Smooth muscle cell (in vitro differentiated cells): ENCODE measurements around the gene TFB2M. TPM values are rescaled to one million over a fixed set of nuclear protein-coding genes. Genes with fewer than 3 reads are reported as not detected.
"Not testable (repeated sequence)": the region's sequence is repeated elsewhere in the genome, so short reads cannot be mapped to it uniquely, and the experiment has no call there.

Experiments
- DNase-seq: peaks from one replicate; lab custom pipeline; 2025; ENCODE audit not compliant: unreplicated experiment; lab: John Stamatoyannopoulos, UW
- H2AFZ ChIP-seq: fragments of 200-600 bp; sonication (generic); 2 replicates; pipeline ENCODE4 v1.6.0; 2016; ENCODE audit warnings: antibody characterized with exemption, low read depth, mild to moderate bottlenecking
- H3F3A ChIP-seq: fragments of 200-600 bp; sonication (generic); 2 replicates; pipeline ENCODE4 v1.6.0; 2017; ENCODE audit warnings: antibody characterized with exemption, low read depth
- H3K27ac ChIP-seq: fragments of 200-600 bp; sonication (generic); 2 replicates; pipeline ENCODE4 v1.5.1; 2016; ENCODE audit warnings: low read depth, mild to moderate bottlenecking
- H3K27me3 ChIP-seq: fragments of 200-600 bp; sonication (generic); 2 replicates; pipeline ENCODE4 v1.6.1; 2016; ENCODE audit warnings: low read depth, mild to moderate bottlenecking
- H3K36me3 ChIP-seq: fragments of 200-600 bp; sonication (generic); 2 replicates; pipeline ENCODE4 v1.5.1; 2016; ENCODE audit warnings: low read depth
- H3K4me1 ChIP-seq: fragments of 200-600 bp; sonication (generic); 2 replicates; pipeline ENCODE4 v1.5.1; 2016; ENCODE audit warnings: low read depth
- H3K4me2 ChIP-seq: fragments of 200-600 bp; sonication (generic); 2 replicates; pipeline ENCODE4 v1.6.0; 2016; ENCODE audit warnings: mild to moderate bottlenecking
- H3K4me3 ChIP-seq: fragments of 200-600 bp; sonication (generic); 2 replicates; pipeline ENCODE4 v1.5.1; 2016; ENCODE audit warnings: mild to moderate bottlenecking
- H3K79me2 ChIP-seq: fragments of 200-600 bp; sonication (generic); 2 replicates; pipeline ENCODE4 v1.6.0; 2016; ENCODE audit warnings: low read depth, mild to moderate bottlenecking
- H3K9ac ChIP-seq: fragments of 200-600 bp; sonication (generic); 2 replicates; pipeline ENCODE4 v1.6.0; 2016; ENCODE audit warnings: low read depth
- H3K9me3 ChIP-seq: fragments of 200-600 bp; sonication (generic); replicated peaks from 2 replicates; pipeline ENCODE4 v1.5.1; 2016; ENCODE audit warnings: low read depth
- H4K20me1 ChIP-seq: fragments of 200-600 bp; sonication (generic); 2 replicates; pipeline ENCODE4 v1.6.0; 2016; ENCODE audit warnings: low read depth
- CTCF ChIP-seq: fragments of 200-600 bp; sonication (generic); IDR thresholded peaks from 2 replicates; pipeline ENCODE4 v1.5.1; 2017; ENCODE audit warnings: borderline replicate concordance, mild to moderate bottlenecking, antibody characterized with exemption; ENCODE audit not compliant: insufficient read depth, poor library complexity, severe bottlenecking
- WGBS: methylation state at CpG from one replicate; pipeline ENCODE4 v1.1.7; 2016; ENCODE audit warnings: low lambda C conversion rate; 5-methylcytosine and 5-hydroxymethylcytosine counted together
- polyA plus RNA-seq: library from polyadenylated mRNA; unstranded; fragments of >200 nt; fragmentation: Nextera tagmentation; extraction: Ambion mirVana; gene quantifications from 2 replicates; pipeline ENCODE4 v1.2.1, GENCODE V29; 2016
- total RNA-seq: library from RNA; depleted of rRNA; stranded (reverse); fragments of >200 nt; gene quantifications from 2 replicates; pipeline ENCODE4 v1.2.3, GENCODE V29; 2014

TFB2M gene
- total and polyA plus RNA-seq, 2 experiments from 2014 or later: 15.0 to 24.0 TPM

GRCh38 chr1:246608616-246609376 is 42.7 kb upstream of the TFB2M start:
- Histone ChIP-seq H3K27ac (no peak overlapping the region), H3F3A (no peaks in the 10 kb centered on the region), H3K4me2 (no peak overlapping the region), H3K27me3 (no peaks in the 10 kb centered on the region), H3K36me3 (no peaks in the 10 kb centered on the region), H3K4me3 (no peak overlapping the region), H3K9me3 (no peaks in the 10 kb centered on the region), H3K79me2 (peaks cover 16% of the 10 kb centered on the region), H3K9ac (no peak overlapping the region), H3K4me1 (no peaks in the 10 kb centered on the region), H4K20me1 (peaks cover 25% of the 10 kb centered on the region), H2AFZ (no peak overlapping the region)
- WGBS: 56% methylated on average over 18 of the region's 18 CpGs
- no peak for TF ChIP-seq CTCF
- DNase-seq: no peak

- no peaks in the 10 kb centered on the region for H3K27me3 ChIP-seq
- no peaks in the 10 kb centered on the region for H3K9me3 ChIP-seq
- H3K36me3 ChIP-seq: no peaks in the 10 kb centered on the region
- no peak overlapping the region for H3K4me3 ChIP-seq
- no peak overlapping the region for H2AFZ ChIP-seq
- no peaks in the 10 kb centered on the region for H3K4me1 ChIP-seq
- no peak for TF ChIP-seq CTCF
- no peak overlapping the region for H3K9ac ChIP-seq
- H4K20me1 ChIP-seq: peaks cover 19% of the 10 kb centered on the region
- no peak overlapping the region for H3K27ac ChIP-seq
- peaks cover 18% of the 10 kb centered on the region for H3K79me2 ChIP-seq
- 92% methylated on average over 19 of the region's 19 CpGs for WGBS
- no peak for DNase-seq
- no peak overlapping the region for H3K4me2 ChIP-seq
- H3F3A ChIP-seq: no peaks in the 10 kb centered on the region
These were observed 41.4 kb upstream of the TFB2M start for GRCh38 chr1:246607462-246607861.

- H2AFZ ChIP-seq, DNase-seq: not testable (repeated sequence)
These were observed 39.2 kb upstream of the TFB2M start for GRCh38 chr1:246605231-246605630.

GRCh38 chr1:246602194-246602593 is 36.1 kb upstream of the TFB2M start:
- Histone ChIP-seq H4K20me1 (peaks cover 9% of the 10 kb centered on the region), H3K9me3 (no peaks in the 10 kb centered on the region), H3K4me1 (no peaks in the 10 kb centered on the region), H3K9ac (no peak overlapping the region), H3K79me2 (peaks cover 11% of the 10 kb centered on the region), H3K27ac (no peak overlapping the region), H3K27me3 (no peaks in the 10 kb centered on the region), H2AFZ (no peak overlapping the region), H3K4me2 (no peak overlapping the region), H3F3A (no peaks in the 10 kb centered on the region), H3K36me3 (no peaks in the 10 kb centered on the region), H3K4me3 (no peak overlapping the region)
- WGBS: 77% methylated on average over 3 of the region's 3 CpGs
- DNase-seq: no peak
- TF ChIP-seq CTCF: no peak

More at GRCh38 chr1:246605231-246605630, 39.2 kb upstream of the TFB2M start:
- H3K27me3 ChIP-seq, H3K4me2 ChIP-seq, H3K9ac ChIP-seq, H4K20me1 ChIP-seq, H3K36me3 ChIP-seq, H3K9me3 ChIP-seq, H3K4me1 ChIP-seq, H3K27ac ChIP-seq, H3F3A ChIP-seq, H3K4me3 ChIP-seq: not testable (repeated sequence)
- H3K79me2 ChIP-seq: peaks cover 15% of the 10 kb centered on the region
- 99% methylated on average over 19 of the region's 19 CpGs for WGBS
